ENCODE results near the gene CTTNBP2NL. TPM values are rescaled to one million over a fixed set of nuclear protein-coding genes. Genes with fewer than 3 reads are reported as not detected.

The CTTNBP2NL gene
- 10 to 100 TPM; 24.9 to 44.6 (median 38.5) TPM for polyA plus RNA-seq (ENCODE audit: insufficient read depth in 1 of 5, insufficient read length in 5 of 5, low replicate concordance in 1 of 5)
- long read RNA-seq, donor 1, full-length matches to known transcripts, result 9 of 15 reads
- long read RNA-seq, donor 1, partial matches to known transcripts, result 6 of 15 reads
- long read RNA-seq, donor 1, other reads (novel, unspliced or antisense), result 0 of 15 reads
- long read RNA-seq, donor 2, full-length matches to known transcripts, result 6 of 6 reads
- long read RNA-seq, donor 2, partial matches to known transcripts, result 0 of 6 reads
- long read RNA-seq, donor 2, other reads (novel, unspliced or antisense), result 0 of 6 reads
- long read RNA-seq, donor 3, full-length matches to known transcripts, result 5 of 14 reads
- long read RNA-seq, donor 3, partial matches to known transcripts, result 9 of 14 reads
- long read RNA-seq, donor 3, other reads (novel, unspliced or antisense), result 0 of 14 reads
- long read RNA-seq, donor 4, full-length matches to known transcripts, result 6 of 6 reads
- long read RNA-seq, donor 4, partial matches to known transcripts, result 0 of 6 reads
- long read RNA-seq, donor 4, other reads (novel, unspliced or antisense), result 0 of 6 reads
- long read RNA-seq, donor 5, full-length matches to known transcripts, result 23 of 36 reads
- long read RNA-seq, donor 5, partial matches to known transcripts, result 13 of 36 reads
- long read RNA-seq, donor 5, other reads (novel, unspliced or antisense), result 0 of 36 reads
- long read RNA-seq, donor 6, full-length matches to known transcripts, result 8 of 15 reads
- long read RNA-seq, donor 6, partial matches to known transcripts, result 7 of 15 reads
- long read RNA-seq, donor 6, other reads (novel, unspliced or antisense), result 0 of 15 reads
- long read RNA-seq, donor 7, full-length matches to known transcripts, result 21 of 31 reads
- long read RNA-seq, donor 7, partial matches to known transcripts, result 10 of 31 reads
- long read RNA-seq, donor 7, other reads (novel, unspliced or antisense), result 0 of 31 reads
- long read RNA-seq, donor 8, full-length matches to known transcripts, result 5 of 5 reads
- long read RNA-seq, donor 8, partial matches to known transcripts, result 0 of 5 reads
- long read RNA-seq, donor 8, other reads (novel, unspliced or antisense), result 0 of 5 reads

DNA sequence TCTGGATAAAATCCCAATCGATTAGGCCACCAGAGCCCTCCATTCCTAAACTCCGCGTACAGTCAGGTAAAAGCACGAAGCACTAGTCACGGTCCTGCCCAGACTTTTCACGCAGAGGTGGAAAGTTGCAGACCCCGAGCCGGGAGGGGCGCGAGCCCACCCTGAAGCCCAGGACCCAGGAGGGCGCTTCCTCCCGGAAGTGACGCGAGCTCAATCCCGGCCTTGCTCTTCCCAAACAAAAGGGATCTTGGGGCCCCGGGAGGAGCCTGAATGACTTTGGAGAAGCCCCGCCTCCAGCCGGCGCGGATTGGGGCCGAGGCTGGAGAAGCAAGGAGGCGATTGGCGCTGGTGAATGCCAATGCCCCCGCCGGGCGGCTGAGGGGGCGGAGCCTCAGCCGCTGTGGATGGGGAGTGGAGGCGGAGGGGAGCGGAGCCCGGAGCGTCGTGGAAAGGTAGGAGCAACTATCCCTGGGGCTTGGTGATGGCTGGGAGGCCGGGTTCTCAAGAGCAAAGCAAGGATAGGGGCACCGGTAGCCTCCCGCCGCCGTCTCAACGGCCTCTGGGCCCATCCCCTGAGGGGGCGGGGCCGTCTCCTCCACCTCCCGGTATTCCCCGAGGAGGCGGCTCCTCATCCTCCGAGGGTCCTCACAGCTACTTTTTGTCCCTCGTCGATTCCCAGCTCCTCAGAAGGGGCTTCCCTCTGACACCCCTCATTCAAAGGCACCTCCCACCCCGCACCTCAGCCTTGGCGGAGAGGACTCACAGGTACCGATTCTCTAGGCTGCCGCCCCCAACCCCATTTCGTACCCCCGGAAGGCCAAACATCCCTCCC is at the start of gene CTTNBP2NL:
CTTNBP2NL (plus strand) TSS at position 394 of the 832 bp plus-strand sequence. CDS start 19,952 bp downstream, outside the sequence.
- peak; percentile 97 for DNase-seq

- no peak for DNase-seq
Measured at GRCh38 chr1:112346801-112347350, 49.1 kb upstream of the CTTNBP2NL start.

DNA sequence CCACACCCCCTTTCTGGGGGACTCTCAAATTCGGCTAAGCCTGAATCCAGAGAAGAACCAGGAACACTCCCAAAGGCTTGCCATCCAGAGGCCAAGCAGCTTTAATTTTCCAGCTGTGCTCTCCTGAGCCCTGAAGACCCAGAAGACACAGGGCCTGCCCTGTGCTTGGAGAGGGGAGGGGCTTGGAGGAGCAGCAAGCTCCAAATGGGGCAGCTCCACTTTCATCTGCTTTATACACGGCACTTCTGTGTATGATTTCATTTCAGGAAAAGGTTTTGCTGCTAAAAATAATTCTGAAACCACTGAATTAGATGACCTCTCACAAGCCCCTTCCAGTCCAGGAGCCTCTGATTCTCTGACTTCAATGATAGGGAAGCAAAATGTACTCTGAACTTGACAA is 39.2 kb upstream of the CTTNBP2NL start:
- DNase-seq, result no peak

DNA sequence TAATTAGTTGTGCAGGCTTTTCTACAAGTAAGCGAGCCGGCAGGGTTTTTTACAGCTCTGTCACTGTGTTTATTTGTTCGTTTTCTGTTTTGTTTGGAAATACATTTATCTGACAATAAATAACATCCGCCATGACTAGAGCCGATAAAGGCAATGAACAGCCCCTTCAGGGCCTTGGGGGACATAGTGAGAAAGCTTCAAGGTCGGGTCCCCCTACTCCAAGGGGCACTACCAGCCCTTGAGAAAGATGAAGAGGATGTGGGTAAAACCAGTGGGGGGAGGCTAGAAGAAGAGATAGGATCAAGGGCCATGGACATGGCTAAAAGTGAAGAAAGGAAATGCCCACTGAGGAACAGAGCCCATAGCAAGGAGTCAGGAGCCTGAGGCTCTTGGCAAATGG is 38.5 kb upstream of the CTTNBP2NL start:
- no peak for DNase-seq

DNA sequence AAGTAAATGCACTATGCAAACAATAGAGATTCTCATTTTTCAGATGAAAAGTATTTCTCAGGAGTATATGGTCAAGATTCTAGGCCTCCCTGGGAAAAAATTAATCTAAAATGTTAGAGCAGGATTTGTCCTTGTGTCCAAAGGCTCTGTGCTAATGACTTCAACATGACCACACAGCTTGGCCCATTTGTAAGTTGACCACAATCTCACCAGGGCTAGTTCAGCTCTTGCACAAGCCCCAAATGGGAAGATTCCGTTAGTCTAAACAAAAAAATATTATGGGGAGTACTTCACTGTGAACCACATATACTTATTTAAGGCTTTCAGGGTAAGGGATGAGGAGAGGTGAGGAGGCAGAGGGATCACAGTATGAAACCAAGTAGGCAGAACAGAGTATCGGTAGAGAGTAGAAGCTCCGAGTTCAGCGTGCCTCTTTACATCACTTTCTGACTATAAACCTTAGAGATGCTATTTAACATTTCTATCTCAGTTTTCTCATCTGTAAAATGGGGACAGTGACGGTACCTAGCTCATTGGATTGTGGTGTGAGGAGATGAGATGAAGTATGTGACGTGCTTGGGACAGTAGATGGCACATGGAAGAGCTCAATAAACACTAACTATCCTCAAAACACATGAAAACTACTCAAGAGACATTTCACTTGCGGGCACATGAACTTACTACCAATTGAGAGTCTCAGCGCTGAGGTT is 37.8 kb upstream of the CTTNBP2NL start:
- no peak for DNase-seq

DNA sequence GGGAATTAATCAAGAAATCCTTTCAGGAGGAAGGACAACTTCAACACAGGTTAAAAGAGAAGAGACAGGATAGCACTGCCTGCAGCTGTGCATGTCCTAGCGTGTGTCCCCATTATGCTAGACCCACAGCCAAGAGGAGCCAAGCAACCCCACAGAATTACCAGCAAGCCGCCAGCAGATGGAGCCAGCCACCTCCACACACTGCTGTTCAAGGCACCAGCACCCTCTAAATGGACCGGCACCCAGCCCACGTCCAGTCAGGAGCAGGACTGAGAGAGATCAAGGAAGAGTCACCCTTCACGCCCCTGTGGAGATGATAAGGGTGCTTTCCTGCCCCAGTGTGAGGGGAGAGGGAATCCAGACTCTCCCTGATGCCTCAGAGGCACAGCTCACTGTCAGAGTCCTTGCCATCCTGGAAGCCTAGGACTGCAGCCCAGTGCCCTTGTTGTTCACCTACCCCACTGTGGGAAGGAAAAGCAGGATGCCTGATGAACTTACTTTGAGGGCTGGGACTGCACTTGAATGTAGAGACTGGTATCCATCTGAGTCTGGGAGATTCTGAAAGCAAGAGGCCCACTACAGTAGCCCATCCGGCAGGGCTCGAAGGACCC is 37.1 kb upstream of the CTTNBP2NL start:
- no peak for DNase-seq

DNA sequence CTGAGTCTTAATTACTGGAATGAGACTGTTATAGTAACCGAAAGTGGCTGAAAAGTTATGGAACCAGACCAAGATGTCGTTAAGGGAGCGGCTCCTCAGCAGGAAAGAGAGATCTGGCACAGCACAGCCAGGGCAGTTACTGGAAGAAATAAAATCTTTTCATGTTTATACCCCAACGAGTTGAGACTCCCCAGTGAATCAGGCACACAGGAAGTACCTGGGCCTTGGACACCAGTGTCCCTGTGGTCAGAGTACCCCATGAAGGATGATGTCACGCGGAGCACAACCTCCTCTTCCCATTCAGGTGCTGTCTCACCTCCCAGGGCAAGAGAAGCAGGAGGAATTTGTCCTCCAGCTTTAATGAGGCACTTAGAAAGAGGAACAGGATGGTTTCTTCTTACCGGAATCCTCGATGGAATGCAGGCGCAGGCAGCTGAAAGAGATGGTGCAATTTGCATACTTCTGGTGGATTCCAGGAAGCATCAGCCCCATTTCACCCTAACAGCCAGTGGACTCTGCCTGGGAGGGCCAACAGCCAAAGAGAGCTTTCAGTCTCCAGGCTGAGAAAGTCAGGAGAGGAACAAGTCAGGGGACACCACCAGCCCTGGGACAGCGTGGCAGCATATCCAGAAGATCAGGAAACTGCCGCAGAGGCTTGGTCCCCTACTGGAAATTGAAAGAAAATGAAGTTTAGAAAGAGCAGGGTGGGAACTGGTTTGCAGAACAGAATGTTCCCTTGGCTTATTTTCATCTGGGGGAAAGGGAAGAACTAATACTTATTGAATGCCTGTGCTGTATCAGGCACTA is 35.9 kb upstream of the CTTNBP2NL start:
- DNase-seq, result no peak

DNA sequence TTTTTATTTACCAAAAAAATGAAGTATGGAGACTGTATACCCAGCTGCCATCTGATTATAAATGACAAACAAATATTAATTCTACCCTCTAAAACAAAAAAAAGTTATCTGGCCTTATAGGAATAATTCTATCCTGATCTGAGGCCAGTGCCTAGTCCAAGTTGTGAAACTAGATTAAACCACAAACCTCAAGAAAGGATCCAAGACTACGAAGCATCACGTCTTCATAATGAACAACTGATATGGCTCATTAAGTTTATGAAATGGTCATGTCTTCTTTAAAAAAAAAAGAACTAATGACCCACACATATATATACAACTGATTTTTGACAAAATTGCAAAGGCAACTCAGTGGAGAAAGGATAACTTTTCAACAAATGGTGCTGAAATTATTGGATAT is 32.4 kb upstream of the CTTNBP2NL start:
- no peak for DNase-seq

DNA sequence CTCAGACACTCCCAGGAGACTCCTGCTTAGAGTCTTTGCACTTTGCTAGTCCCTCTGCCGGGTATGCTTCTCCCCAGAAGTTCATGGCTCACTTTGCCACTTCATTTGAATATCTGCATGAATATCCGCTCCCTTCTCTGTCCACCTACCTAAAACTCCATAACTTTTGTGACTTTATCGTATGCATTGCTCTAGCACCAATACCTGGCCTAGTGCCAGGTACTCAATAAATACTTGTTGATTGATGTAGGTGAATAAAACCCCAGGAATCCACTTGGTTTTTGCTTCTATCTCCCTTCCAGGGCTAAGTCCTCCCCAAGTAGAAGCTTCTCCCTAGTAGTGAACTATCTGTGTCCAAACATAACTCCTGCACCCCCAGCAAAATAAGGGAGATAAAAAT is 27.8 kb upstream of the CTTNBP2NL start:
- DNase-seq, result no peak

DNA sequence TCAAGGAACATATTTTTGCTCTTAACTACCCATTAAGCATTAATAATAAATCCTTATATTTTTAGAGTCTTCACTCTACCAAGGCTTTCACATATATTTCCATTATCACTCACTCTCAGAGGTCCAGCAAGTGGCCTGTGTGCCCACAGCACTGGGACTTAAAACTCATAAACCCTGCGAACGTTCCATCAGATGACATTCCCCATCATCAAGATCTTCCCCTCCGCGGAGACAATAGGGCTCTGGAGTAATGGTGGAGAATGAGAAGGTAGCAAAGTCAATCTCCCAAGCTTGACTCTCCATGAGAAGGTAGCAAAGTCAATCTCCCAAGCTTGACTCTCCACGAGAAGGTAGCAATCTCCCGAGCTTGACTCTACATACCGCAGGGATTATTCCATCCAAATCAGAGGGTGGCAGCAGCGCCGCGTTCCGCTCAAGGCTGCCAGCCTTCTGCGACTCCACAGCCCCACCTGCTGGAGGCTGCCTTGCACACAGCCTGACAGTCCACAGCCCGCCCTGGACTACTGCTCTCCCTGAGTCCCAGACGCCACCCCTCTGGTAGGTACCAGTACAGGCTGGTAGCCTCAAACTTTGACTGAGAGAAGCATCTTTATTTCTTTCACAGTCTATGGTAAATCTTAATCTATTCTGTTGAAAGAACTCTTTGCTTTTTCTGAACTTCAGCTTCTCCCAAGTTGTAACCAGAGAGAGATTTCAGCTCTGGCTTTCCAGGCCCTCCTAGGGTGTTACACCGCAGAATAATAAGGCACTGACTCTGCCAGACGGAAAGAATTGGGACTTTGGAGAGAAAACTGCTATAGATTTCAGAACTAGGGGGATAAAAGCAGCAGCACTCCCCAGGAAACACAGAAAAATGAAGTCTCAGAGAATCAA is 26.4 kb upstream of the CTTNBP2NL start:
- peak; percentile 58 to 74 for DNase-seq

DNA sequence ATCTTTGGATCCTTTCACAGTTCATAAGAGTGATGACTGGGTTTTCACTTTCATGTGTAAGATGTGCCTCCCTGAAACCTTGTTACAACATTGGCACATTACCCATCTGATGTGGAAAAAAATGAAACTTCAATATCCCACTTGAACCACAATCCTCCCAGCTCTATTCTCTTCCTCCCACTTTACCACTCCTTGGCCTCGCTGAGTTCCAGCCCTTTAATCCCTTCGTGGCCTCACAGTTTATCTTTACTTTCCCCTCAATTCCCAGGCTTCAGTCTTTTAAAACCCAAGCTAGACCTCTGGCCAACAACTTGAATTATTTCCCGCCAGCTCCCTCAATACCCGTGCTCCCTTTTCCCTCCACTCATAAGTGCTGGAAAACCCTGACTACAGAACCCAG is 25.0 kb upstream of the CTTNBP2NL start:
- no peak for DNase-seq

GRCh38 chr1:112371775-112372174 is 24.2 kb upstream of the CTTNBP2NL start:
- no peak for DNase-seq

GRCh38 chr1:112373806-112374205 is 22.2 kb upstream of the CTTNBP2NL start:
- DNase-seq, result no peak

DNA sequence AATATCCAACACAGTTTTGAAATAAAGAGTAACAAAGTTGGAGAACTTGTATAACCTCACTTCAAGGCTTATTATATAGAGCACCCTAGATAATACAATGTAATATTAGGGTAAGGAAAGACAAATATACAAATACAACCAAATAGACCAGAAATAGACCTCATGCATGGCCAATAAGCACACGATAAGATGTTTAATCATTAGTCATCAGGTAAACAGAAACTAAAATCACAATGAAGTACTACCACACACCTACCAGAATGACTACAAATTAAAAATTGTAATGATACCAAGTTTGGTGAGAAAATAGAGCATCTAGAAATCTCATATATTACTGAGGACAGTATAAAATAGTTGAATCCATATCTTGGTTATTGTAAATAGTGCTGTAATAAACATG is 20.3 kb upstream of the CTTNBP2NL start:
- no peak for DNase-seq

DNA sequence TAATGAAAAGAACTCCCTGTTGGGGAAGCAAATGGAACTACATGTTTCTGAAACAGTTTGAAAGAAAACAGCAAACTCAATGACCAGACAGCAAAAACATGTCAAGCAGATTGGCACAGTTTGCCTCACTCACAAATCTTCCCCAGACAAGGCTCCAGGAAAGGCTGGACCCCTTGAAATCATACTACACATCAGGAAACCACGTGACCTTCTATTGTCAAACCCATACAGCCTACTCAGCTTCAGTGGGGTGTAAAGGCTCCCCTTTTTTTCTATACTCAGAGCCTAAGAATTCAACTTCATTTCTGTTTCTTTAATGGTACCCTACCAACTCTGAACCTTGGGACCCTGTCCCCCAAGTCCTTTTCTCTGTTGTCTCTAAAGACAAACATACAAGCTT is 15.7 kb upstream of the CTTNBP2NL start:
- no peak for DNase-seq

- DNase-seq, result no peak
Measured at GRCh38 chr1:112381324-112382076, 14.5 kb upstream of the CTTNBP2NL start.

GRCh38 chr1:112383759-112384370 is 12.1 kb upstream of the CTTNBP2NL start:
- DNase-seq, result no peak

Data from right lung (tissue), 10 donors.